ENCODE results near the gene MT2A.
A peak's percentile ranks its signal among the peaks of the same experiment; 100 is the strongest.
"Not testable (repeated sequence)": the region's sequence is repeated elsewhere in the genome, so short reads cannot be mapped to it uniquely, and the experiment has no call there.

The MT2A gene

DNA sequence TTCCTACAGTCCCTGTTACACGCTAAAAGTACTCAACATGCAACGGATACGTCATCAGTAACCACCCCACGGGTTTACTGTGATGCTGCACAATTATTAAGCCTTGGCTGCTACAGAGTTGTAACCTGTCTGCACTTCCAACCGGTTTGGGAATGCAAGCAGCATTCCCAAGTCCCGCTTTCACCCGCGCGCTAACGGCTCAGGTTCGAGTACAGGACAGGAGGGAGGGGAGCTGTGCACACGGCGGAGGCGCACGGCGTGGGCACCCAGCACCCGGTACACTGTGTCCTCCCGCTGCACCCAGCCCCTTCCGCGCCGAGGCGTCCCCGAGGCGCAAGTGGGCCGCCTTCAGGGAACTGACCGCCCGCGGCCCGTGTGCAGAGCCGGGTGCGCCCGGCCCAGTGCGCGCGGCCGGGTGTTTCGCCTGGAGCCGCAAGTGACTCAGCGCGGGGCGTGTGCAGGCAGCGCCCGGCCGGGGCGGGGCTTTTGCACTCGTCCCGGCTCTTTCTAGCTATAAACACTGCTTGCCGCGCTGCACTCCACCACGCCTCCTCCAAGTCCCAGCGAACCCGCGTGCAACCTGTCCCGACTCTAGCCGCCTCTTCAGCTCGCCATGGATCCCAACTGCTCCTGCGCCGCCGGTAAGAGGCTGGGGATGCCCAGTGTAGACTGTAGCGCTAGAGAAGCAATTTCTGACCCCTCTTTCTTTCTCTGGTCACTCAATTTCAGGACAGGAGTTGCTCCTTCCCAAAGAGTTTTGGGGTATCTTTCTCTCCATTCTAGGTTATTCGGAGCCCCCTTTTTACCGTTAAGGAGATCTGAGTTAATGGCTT lies at the start of gene MT2A:
Gene MT2A, plus strand, starts transcription at position 542 of the 833 bp plus-strand sequence. Its CDS starts 72 bp downstream, at position 614.
- peak; percentile 59 to 76 for DNase-seq

DNA sequence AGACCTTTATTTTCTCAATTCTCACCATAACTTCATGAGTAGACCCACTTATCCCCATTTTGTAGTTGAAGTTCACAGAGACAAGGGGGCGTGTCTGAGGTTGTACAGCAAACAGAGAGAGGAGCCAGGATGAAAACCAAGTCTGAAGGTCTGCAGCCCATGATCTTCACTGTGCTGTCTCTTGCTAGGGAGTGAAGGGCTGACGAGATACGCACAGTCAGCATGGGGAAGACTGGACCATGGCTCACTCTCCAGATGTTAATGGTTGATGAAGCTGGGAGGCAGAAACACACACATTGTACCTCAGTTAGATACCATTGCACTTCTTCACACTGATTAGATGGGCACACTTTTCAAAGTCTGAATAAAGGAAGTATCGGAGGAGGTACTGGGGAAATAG lies 49.3 kb upstream of the MT2A start:
- DNase-seq, result no peak

DNA sequence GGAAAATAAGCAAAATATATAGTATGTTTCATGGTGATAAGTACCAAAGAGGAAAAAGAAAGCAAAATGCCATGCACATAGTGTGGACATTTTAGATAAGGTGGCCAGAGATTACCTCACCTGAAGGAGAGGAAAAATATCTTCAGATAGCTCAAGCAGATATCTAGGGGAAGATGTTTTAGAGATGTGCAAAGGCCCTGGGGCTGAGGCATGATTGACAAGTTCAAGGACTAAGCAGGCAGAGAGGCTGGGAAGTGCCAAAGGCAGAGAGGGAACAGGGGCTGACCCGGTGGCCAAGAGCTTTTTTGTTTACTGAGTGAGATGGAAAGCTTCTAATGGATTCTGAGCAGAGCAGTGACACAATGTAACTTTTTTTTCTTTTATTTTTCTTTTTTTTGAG lies 47.9 kb upstream of the MT2A start:
- no peak for DNase-seq

DNA sequence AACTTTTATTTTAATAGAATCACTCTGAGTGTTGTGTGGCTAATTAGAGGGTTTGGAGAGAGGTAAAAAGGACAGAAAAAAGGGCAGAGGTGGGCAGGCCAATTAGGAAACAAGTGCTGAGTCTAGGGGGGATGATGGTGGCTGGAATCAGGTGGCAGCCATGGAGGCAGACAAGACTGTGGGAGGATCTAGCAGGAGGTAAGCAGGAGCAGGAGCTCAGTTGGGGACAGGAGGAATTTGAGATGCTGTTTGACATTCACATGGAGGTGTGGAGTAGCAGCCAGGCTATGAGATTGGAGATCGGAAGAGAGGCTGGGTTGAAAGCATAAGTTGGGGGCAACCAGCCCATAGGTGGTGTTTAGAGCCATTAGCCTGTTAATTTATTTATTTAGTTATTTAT lies 47.3 kb upstream of the MT2A start:
- no peak for DNase-seq

DNA sequence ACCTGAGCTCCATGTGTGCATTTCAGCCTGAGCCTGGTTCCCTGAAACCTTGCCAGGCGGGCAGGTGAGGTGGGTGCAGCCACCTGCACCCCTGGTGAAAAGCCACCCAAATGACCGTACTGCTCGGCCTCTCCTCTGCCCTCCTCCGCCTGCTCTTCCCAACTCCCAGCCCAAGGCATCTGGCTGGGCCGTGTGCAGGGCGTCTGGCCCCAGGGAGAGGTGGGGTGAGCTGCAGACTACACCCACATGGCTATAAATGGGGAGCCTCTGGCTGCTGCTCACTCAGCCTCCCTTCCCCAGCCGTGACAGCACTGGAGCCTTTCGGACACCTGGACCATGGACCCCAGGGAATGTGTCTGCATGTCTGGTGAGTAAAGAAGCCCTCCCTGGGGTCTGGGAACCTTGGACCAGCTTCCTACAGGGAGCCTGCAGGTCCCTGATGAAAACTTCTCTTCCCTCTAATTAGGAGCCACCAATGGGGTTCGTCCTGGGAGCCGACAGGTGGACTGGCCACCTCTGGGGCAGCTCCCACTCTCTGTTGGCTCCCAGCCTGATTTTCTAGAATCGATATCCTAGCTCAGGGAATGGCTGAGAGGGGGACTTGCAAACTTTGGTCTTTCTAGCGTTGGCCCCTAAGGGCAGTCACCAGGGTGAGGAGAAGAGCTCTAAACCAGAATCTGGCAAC lies 43.4 kb upstream of the MT2A start, which contains the start of gene MT4:
Gene MT4, plus strand, starts transcription at position 281 of the 685 bp plus-strand sequence. Its CDS starts 56 bp downstream, at position 337.
- DNase-seq, result no peak

DNA sequence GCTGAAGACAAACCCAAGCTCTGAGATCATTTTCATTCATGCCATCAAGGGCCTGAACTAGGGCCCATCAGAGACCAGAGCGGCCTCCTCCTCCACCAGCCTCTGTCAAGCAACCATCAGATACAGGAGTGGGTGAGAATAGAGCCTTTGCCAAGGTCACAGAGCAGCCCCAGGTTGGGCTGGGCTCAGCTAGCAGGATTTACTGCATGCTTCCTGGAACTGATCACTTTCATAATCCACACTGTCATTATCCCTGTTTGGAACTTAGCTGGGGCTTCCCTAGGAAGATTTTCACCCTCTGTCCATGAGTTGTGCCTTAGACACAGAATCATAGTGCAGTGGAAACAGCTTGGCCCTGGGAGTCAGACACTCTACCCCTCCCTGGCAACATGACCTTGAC lies 38.4 kb upstream of the MT2A start:
- no peak for DNase-seq

DNA sequence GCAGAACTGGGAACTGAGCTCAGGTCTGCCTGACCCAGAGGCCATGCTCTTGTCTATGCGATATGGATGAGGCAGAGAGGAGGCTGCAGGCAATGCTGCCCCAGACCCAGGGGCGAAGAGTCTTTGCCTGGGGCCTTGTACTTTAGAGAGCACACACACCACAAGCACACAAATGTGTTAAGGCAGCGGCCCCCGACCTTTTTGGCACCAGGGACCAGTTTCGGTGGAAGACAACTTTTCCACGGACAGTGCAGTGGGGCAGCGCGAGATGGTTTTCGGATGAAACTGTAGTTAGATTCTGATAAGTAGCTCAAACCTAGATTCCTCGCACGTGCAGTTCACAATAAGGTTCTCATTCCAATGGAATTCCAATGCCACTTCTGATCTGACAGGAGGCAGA lies 36.9 kb upstream of the MT2A start:
- DNase-seq, result no peak

DNA sequence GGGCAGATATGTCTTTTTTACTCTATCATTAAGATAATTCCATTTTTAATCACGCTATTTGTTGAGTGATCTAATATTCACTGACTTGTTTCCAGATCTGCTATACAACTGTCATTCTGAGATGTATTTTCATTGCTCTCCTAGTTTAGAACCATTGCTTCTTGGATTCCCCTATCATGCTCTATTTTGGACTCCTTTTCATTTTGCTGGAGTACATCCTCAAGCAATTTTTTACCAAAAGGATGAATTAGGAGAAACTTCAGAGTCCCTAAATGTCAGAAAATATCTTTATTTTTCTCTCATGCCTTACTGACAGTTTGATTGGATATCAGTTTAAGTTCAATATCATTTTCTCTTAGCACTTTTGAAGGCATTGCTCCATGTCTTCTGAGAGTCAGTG lies 33.8 kb upstream of the MT2A start:
- no peak for DNase-seq

DNA sequence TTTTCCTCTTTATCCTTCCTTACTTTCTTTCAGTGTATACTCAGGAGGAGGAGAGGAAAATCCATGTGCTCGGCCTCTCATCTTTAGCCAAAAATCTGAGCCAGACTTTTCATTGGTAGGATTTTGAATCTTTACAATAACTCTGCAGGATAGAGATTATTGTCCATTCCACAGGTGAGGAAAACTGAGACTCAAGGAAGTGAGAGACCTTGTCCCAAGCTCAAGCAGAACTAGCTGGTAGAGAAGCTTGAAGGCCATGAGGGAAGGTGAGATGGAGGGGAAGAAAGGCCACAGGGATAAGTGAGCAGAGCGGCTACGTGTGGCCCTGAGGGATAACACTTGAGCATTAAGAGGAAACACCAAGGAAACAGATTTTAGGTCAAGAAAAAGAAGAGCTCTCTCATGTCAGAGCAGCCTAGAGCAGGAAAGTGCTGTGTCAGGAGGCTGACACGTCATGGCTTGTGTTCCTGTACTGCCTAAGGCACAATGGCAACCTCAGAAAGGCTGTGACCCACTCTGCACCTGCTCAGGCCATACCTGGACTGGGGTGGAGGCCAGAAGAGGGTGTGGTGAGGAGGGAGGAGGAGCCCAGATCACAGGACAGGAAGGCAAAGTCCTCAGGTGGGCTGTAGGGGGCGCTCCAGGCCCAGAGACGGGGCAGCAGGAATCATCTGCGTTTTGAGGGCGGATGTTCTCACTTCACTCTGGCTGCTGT lies 31.6 kb upstream of the MT2A start:
- DNase-seq, result peak in 1 of 2 experiments; percentile 20

DNA sequence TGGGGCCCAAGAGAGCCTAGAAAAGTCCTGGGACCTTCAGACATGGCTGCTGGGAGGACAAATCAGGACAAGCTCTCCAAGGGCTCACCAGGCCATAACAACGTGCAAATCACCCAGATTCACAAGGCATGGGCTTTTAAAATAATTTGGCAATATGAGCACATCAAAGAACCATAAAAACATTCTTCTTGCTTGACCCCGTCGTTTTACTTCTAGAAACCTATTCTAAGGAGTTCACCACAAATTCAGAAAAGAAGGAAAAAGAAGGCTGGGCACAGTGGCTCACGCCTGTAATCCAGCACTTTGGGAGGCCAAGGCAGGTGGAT lies 31.1 kb upstream of the MT2A start:
- DNase-seq, result no peak

DNA sequence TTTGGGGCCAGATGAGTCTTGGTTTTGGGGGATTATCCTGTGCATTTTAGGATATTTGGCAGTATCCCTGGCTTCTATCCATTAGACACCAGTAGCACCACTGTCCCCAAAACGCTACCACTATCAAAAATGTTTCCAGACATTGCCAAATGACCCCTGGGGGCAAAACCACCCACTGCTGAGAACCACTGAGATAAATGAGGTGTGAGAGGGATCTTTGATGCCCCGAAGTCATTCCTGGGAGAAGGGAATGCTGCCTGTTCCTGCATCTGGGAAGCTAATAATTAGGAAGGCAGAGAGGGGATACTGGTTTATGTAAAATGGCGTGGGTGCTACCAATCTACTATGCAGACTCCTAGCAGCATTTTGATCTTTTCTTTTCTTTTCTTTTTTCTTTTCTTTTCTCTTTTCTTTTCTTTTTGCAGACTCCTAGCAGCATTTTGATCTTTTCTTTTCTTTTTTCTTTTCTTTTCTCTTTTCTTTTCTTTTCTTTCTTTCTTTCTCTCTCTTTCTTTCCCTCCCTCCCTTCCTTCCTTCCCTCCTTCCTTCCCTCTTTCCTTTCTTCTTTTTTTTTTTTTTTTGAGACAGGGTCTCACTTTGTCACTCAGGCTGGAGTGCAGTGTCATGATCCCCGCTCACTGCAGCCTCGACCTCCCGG lies 27.9 kb upstream of the MT2A start:
- DNase-seq, result no peak

DNA sequence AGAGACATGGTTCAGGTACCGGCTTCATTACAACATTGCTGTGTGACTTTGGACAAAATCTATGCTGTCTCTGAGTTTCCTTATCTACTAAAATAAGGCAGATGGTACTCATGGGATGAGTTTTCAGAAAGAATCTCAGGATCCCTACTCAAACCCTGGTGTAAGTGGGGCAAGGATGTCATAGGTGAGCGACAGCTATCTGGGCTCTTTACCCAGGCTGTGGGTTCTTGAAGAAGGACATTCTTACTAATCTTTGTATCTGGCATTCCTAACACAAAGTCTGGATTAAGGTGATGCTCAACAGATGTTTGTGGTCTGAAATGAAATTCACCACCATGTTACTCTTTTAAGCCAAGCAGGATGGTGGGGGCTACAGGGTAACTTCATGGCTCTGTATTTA lies 25.5 kb upstream of the MT2A start:
- DNase-seq, result not testable (repeated sequence)

DNA sequence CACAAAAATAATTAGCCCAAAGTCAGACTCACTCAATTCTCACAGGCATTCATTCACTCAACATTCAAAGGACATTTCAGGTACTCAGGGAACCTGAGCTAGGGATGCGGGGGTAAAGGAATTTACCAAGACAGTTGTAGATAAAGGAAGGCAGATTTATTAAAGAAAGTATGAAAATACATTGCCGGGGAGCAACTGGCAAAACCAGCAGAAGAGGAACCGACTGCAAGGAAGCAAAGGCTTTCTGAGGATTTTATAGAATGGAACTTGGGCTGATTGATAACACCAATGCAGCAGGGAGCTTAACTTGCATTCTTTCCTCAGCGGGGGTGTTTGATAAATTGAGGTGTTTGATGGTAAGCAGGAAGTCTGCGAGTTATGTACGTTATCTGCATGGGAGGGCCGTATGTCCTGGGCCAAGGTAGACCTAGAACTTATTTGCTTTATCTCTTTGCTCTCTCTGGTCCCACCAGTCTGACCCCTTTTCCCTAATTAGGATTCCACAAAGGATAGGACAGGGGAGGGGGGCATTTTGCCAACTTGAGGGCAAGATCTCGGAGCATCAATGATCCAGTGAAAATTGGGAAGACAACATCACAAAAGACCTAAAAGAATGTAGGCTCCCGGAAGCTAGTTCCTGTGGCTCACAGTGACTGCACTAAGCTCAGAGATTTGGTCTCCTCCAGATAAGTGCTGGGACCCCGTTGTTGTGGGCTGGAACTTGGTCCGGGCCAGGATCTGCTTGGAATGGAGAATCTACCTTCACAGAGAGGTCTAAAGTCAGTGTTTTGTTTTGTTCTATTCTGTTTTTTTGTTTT lies 24.8 kb upstream of the MT2A start:
- DNase-seq, result no peak

DNA sequence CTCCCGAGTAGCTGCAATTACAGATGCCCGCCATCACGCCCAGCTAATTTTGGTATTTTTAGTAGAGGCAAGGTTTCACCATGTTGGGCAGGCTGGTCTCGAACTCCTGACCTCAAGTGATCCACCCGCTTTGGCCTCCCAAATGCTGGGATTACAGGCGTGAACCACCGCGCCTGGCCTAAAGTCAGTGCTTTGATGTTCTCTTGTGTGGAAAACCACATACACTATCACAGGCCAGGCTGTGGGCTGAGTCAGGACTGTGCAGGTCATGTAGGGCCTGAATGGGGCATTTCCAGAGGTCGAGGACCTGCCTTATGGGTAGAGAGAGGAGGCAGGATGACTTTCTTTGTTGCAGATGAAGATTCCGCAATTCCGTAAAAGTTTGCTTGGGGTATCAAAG lies 24.1 kb upstream of the MT2A start:
- DNase-seq, result no peak

DNA sequence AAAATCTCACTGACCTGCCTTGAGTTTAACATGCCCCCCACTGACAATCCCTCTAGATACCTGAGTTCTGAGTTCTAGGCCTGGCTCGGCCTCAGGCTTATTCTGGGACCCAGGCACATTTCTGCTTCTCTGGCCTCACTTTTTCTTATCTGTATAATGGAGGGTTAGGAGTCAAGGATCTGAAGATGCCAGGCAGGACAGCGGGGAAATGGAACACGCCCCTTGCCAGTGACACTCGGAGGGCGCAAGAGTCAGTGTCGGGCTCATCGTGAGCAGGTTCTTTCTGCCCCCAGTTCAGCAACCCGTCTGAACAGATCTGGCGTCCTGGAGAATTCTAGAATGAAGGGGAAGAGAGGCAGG lies 19.6 kb upstream of the MT2A start:
- no peak for DNase-seq

DNA sequence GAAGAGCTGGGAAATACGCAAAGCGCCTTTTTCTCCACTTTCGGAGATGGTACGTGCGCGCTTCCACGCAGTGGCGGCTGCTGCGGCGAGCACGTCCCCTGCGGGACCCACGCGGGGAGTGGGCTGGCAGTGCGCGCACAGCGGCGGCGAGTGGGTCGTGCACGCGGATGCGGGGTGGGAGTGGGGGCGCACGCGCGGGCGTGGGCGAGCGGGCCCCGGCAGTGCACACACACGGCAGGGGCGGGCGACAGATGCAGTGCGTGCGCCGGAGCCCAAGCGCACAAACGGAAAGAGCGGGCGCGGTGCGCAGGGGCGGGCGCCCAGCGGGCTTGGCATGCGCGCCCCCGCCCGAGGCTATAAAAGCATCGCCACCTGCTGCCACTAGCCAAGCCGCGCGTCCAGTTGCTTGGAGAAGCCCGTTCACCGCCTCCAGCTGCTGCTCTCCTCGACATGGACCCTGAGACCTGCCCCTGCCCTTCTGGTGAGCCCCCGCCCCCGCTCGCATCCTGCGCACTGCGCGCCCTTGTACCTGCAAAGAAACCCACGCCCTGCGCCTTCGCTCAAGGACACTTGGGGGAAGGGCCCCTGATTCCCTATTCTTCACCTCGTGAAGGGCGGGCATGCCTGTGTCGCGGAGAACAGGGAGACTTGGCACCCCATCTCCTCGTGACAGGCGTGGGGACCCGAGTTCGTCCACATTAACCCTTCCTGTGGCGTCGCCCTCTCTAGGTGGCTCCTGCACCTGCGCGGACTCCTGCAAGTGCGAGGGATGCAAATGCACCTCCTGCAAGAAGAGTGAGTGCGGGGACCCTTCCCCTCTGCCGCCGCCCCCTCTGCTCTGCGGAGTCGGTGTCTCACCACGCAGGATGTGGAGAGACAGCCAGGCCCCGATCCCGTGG lies 19.0 kb upstream of the MT2A start, which contains the start of gene MT3:
Gene MT3, plus strand, starts transcription at position 388 of the 899 bp plus-strand sequence. Its CDS starts 63 bp downstream, at position 451.
- no peak for DNase-seq

DNA sequence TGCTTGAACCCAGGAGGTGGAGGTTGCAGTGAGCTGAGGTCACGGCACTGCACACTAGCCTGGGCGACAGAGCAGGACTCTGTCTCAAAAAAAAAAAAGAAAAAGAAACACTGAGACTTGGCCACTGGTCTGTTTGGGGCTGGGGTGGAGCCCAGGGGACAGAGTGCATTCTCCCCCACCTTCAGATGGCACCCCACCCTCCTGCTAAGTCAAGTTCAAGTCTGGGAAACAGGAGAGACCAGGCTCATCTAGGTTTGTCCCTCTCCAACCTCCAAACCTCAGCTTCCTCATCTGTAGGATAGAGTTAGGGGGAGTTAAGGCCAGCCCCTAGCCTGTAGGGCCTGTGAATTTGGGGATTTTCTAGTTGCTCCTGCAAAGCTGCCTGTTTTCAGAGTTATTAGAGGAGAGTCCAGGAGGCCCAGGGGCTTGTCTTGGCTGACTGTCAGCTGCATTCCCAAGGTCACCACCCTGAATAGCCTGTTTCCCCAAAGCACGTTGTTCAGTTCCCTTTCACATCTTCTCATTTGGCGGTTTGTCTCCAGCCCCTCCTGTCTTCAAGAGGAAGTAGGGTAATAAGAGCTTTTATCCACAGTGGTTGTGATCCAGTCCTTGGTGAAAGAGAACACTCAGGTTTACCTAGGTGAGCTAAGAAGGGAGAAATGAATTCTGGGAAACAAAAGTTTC lies 16.9 kb upstream of the MT2A start:
- no peak for DNase-seq

DNA sequence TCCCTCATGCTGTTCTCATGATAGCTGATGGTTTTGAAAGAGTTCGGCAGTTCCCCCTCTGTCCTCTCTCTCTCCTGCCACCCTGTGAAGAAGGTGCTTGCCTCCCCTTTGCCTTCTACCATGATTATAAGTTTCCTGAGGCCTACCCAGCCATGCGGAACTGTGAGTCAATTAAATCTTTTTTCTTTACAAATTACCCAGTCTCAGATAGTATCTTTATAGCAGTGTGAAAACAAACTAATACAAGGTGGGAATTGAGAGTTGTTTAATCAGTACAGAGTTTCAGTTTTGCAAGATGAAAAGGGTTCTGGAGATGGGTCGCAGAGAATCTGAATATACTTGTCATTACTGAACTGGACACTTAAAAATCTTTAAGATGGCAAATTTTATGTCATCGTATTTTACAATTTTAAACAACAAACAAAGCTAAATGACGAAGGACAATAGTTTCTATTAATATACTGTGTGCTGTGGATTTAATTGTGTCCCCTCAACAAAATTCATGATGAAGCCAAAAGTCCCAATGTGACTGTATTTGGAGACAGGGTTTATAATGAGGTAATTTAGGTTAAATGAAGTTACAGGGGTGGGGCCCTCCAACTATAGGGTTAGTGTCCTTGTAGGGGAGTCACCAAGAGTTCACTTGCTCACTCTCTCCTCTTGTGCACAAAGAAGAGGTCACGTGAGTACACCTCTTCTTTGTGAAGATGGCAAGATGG lies 14.7 kb upstream of the MT2A start:
- DNase-seq, result no peak

DNA sequence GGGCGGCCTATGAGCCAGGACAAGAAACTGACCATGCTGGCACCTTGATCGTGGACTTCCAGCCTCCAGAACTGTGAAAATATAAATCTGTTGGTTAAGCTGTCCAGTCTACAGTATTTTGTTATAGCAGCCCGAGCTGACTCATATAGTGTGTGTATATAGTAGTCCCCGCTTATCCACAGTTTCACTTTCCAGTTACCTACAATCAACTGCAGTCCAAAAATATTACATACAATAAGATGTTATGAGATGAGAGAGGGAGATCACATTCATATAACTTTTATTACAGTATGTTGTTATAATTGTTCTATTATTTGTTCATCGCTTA lies 14.1 kb upstream of the MT2A start:
- no peak for DNase-seq

DNA sequence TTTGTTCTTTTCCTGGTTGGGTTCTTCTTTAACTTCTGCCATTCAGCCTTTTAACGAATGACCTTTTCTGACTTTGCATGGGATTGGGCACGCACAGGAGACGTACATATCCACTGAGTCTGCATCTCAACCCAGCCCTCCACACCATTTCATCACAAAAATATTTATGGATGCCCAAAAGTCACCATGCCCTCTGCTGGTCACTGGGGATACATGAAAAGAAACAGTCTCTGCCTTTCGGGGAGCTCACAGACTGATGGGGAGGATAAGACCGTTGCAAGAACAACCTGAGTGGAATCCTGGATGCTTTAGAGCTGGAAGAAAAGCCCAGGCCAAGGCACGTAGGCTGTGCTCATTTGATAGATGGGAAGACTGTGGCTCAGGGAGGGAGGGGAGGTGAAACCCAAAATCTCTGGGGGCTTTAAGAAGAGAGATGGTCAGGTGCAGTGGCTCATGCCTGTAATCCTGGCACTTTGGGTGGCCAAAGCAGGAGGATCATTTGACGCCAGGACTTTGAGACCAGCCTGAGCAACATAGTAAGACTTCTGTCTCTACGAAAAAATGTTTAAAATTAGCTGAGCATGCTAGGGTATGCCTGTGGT lies 7.9 kb upstream of the MT2A start:
- no peak for DNase-seq

All from NCI-H187 (cell line).